ENCODE measurements around the gene TRIAP1.

GRCh38 chr12:120394483-120395367 is 51.5 kb downstream of the TRIAP1 start:
- TF ChIP-seq CTCF (IDR thresholded peaks at IDR 0.05) (no peak), POLR2A (IDR thresholded peaks at IDR 0.05) (no peak)
